Fibroblast of skin of right quadriceps (primary cell): ENCODE measurements around the gene E2F4.

Source experiments
- DNase-seq: peaks from one replicate; pipeline ENCODE4 v3.0.0-alpha.2; 2013

E2F4 gene

GRCh38 chr16:67191995-67192681 lies at the start of gene E2F4:
Gene E2F4, plus strand, starts transcription at chr16:67192155. Its CDS starts 73 bp downstream, at chr16:67192228.
- peak; percentile 88 for DNase-seq

GRCh38 chr16:67142342-67142741 lies 49.6 kb upstream of the E2F4 start:
- no peak for DNase-seq

- no peak for DNase-seq
Observed at GRCh38 chr16:67144943-67145342, 47.0 kb upstream of the E2F4 start.

- no peak for DNase-seq
Observed at GRCh38 chr16:67145746-67146145, 46.2 kb upstream of the E2F4 start.

- DNase-seq = no peak
Observed at GRCh38 chr16:67146523-67147357, 45.2 kb upstream of the E2F4 start.

DNA sequence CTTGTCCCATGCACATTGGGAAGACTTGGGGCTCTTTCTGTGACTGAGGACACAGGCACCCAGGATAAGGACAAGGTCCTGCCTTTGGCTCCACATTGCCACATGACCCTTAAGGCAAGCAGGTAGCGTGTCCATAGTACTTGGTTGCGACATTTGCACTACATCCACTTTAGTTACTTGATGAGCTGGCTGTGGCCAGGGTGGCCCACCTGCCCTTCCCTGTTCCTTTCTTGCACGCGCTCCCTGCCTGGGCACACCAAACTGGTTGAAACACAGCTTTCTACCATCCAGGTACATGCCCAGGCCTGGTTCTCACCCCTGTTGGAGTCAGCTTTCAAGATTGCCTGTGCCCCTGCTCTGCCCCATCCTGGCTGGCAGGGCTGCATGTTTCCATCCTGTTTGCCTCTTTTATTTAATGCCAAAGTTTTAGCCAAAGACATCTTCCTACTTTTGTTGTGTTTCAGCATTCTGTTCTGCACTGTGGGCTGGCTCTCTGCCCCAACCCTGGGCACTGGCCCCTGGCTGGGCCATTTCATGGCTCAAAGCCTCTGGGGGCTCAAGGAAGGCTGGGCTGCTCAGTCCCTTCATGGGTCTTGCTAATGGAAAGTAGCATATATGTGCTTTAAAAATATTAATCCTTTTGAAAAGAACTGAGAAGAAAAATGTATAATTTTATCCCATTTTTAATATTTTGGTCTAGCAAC lies 44.4 kb upstream of the E2F4 start:
- DNase-seq = no peak

GRCh38 chr16:67148221-67148620 lies 43.7 kb upstream of the E2F4 start:
- DNase-seq = no peak

DNA sequence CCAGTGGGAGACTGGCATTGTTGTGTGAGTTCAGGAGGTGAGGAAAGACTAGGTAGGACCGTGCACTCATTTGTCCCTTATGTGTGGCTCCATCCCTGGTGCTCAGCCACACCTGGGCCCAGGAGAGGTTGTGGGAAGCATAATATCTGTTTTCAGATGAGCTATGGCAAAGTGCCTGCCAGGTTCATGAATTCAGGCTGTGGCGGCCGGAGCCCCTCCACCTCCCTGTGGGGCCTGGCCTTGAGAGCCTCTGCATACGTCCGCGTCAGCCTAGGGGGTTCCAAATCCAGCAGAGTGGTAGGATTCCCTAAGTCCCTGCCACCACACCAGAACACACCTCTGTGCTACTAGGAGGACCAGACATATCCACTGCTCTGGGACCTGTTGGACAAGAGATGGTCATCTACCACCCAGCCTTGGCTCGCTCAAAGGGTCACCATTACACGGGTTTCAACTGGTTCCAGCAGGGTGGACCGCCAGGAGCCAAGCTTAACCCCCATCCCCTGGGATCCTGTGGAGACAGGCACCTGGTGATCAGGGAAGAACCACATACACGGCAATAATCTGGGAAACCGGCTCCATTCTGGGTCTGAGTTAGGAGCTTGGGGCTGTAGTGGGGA lies 43.2 kb upstream of the E2F4 start:
- DNase-seq = no peak

DNA sequence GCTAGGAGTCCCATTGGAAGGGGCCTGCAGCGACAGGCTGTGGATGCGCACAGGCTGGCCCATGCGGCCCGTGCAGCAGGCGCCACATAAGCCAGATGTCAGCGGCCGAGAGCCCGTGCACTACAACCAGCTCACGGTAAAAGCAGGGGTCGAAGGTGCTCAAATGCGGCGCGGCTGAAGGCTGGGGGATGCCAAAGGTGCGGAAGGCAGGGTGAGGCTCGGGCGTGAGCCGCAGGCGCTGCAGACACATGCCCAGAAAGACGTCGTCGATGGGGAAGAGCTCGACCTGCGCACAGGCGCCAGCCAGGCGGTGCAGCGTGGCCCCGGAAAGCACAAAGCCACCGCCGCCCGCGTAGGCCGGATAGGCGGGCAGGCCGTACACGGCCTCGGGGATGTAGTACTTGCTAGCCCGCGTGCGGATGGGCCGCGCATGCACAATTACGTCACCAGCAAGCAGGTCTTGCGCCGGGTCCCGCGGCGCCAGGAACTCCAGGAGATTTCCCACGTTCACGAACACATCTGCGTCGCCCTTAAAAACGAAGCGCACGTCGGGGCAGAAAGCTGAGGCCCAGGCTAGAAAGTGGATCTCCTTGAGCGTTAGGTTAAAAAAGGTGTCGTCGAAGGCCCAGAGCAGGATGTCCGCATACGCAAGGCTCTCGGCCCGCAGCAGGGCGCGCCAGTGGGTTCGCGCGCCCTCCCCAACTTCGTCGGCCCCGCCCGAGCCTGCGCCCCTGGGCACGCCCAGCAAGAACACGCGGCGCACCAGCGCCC lies 42.5 kb upstream of the E2F4 start:
- no peak for DNase-seq

DNA sequence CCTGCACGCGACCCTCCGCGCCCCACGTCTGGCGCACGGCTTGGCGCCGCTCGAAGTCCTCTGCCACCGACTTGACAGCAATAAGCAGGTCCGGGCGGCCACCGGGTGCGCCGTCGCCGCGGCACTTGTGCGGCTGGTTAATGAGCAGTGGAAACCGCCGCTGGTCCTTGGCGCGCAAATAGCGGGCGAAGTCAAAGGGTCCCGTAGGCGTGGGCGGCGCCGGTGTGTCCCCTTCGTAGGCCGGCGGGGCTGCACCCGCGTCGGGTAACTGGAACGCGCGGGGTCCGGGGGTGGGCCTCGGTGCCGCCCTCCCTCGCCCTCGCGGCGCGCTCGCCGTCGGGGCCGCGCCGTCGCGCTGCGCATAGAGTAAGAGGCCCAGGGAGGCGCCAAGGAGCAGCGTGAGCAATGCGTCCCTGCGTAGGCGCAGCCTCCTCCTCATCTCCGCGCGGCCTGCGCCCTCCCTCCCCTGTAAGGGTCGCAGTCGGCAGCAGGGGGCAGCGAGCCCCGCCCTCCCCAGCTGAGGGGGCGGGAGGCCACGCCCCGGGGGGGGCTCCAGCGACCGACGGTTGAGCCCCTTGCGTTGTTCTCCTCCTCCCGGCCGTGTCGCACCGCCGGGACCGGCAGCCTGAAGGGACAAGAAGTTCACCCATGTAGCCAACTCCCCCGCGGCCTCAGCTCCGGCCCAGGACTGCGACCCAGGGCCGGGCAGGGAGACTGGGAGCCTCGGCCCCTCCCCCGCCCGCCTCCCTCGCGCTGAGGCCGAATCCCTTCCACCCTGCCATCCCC lies 41.7 kb upstream of the E2F4 start:
- peak; percentile 78 for DNase-seq

- peak; percentile 75 for DNase-seq
Observed at GRCh38 chr16:67150833-67151396, 41.0 kb upstream of the E2F4 start, which contains the start of gene B3GNT9. Gene B3GNT9, minus strand, starts transcription at chr16:67150998. Its CDS starts 513 bp downstream, at chr16:67150485.

DNA sequence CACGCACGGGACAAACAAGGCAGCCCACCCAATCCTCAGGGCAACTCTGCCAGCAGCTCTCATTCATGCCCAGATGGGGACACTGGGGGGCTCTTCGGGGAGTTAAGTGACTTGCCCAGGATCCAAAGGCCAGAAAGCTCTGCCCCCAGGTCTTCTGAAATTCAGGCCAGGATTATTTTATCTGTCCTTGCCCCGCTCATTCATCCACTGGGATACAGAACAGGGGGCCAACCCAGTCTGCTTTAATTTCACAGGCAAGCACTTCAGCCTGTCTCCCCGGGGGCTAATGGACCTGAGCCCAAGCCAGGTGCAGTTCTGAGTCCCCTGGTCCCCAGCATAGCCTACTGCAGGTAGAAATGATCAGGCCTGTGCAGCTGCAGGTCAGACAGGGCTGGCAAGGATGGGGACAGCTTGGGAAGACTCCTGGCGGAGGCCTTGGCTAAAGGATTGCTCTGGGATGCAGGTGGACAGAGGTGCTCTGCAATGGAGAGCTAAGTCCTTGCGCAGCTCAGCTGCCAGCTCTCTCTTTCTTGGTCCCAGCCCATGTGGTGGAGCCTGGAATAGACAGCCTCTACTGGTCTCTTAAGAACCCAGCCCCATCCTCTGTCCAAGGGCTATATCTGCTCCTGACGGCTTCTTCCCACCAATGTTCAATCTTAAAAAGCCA lies 40.4 kb upstream of the E2F4 start:
- DNase-seq = no peak

DNA sequence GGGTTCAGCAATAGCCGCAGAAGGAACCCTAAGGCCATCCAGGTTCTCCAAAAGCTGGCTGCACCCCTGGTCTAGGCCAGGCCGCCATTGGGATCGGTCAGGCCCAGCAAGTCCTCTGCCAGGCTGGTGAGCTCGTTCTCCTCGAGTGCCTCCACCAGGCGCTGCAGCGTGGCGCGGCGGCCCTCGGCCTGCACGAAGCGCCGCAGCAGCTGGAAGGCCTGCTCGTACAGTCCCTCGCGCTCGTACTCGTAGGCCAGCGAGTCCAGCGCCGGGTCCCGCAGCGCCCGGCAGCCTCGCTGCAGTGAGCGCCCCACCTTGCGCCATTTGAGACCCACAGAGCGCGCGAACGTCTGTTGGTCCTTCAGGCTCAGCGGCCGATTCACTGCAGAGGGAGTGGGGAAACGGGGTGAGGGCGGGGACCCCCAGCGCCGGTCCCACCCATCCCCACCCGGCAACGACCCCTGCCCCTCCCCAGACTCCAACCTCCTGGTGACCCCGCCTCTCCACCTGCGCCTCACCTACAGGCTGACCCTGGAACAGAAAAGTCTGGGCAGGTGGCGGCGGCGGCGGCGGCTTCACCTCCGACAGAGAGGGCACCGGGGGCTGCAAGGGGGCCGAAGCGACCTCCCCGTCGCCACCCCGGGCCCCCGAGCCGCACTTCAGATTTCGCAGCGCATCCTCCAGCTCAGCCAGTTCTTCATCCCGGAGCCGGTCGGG lies 37.2 kb upstream of the E2F4 start:
- no peak for DNase-seq

- peak; percentile 62 for DNase-seq
Observed at GRCh38 chr16:67155295-67156142, 36.4 kb upstream of the E2F4 start.

DNA sequence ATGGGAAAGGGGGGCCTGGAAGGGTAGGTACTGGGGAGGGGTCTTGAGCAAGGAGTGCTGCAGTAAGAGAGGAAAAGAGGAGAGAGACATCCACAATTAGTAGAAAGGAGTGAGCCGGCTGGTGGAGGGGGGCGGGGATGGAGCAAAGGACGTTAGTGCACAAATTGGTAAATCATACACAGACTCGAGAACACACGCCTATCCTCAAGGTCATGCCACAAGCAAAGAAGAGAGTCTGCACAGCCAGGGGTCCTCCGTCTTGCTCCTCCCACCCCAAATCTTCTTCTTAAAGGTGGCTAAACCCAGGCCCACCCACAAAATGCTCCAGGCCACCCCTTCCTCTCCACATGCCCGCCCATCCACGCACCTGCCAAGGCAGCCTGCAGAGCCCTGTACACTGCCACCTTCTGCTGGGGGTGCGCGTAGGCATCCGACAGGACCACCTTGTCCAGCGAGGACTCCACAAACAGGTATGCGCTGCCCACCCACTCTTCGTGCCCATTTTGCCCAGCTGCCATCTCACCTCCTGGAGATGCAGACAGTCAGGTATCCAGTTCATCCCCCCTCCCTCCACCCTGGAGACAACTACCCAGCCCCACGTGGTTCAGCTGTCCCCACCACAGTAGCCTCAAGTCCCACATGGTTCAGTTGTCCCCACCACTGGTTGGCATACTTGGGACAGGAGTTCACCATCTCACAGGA lies 35.7 kb upstream of the E2F4 start:
- no peak for DNase-seq

- DNase-seq = no peak
Observed at GRCh38 chr16:67157106-67157748, 34.7 kb upstream of the E2F4 start.

GRCh38 chr16:67157892-67158635 lies 33.9 kb upstream of the E2F4 start:
- DNase-seq = no peak
